ENCODE measurements around the gene SDCCAG8.

SDCCAG8 gene

GRCh38 chr1:243406424-243406823 lies 150.6 kb downstream of the SDCCAG8 start:
- no peak for DNase-seq (ENCODE audit: extremely low read depth, low read depth)
- TF ChIP-seq CTCF (IDR thresholded peaks at IDR 0.05; ENCODE audit: low read depth, low read length, missing control alignments): no peak
- no peak overlapping the region for H3K4me3 ChIP-seq (replicated peaks; ENCODE audit: low read depth, low read length)

- TF ChIP-seq CTCF (IDR thresholded peaks at IDR 0.05; ENCODE audit: low read depth, low read length, missing control alignments): no peak
- no peak for DNase-seq (ENCODE audit: extremely low read depth, low read depth)
- H3K4me3 ChIP-seq (replicated peaks; ENCODE audit: low read depth, low read length): no peak overlapping the region
These were observed 151.6 kb downstream of the SDCCAG8 start for GRCh38 chr1:243407284-243408018.

- DNase-seq (ENCODE audit: extremely low read depth, low read depth): no peak
- TF ChIP-seq CTCF (IDR thresholded peaks at IDR 0.05; ENCODE audit: low read depth, low read length, missing control alignments): no peak
- H3K4me3 ChIP-seq (replicated peaks; ENCODE audit: low read depth, low read length): no peak overlapping the region
These were observed 152.6 kb downstream of the SDCCAG8 start for GRCh38 chr1:243408479-243408878.

GRCh38 chr1:243409284-243409683 lies 153.4 kb downstream of the SDCCAG8 start:
- no peak for DNase-seq (ENCODE audit: extremely low read depth, low read depth)
- no peak overlapping the region for H3K4me3 ChIP-seq (replicated peaks; ENCODE audit: low read depth, low read length)
- TF ChIP-seq CTCF (IDR thresholded peaks at IDR 0.05; ENCODE audit: low read depth, low read length, missing control alignments): no peak

- H3K4me3 ChIP-seq (replicated peaks; ENCODE audit: low read depth, low read length): no peak overlapping the region
- TF ChIP-seq CTCF (IDR thresholded peaks at IDR 0.05; ENCODE audit: low read depth, low read length, missing control alignments): no peak
- DNase-seq (ENCODE audit: extremely low read depth, low read depth): no peak
These were observed 155.6 kb downstream of the SDCCAG8 start for GRCh38 chr1:243411472-243411871.

- no peak for DNase-seq (ENCODE audit: extremely low read depth, low read depth)
- no peak overlapping the region for H3K4me3 ChIP-seq (replicated peaks; ENCODE audit: low read depth, low read length)
- TF ChIP-seq CTCF (IDR thresholded peaks at IDR 0.05; ENCODE audit: low read depth, low read length, missing control alignments): no peak
These were observed 157.8 kb downstream of the SDCCAG8 start for GRCh38 chr1:243413431-243414151.

Data from HFF-Myc (cell line).